Subcutaneous adipose tissue (tissue), 4 donors: ENCODE measurements around the gene SLCO4A1. TPM values are rescaled to one million over a fixed set of nuclear protein-coding genes. Genes with fewer than 3 reads are reported as not detected.

Experiments
- CTCF ChIP-seq: fragments of 450-650 bp; IDR thresholded peaks from one replicate; pipeline ENCODE4 v1.5.1; 2016; ENCODE audit warnings: low read depth, mild to moderate bottlenecking, control low read depth, antibody characterized with exemption, moderate library complexity
- total RNA-seq, 4 donors: library from RNA; depleted of rRNA; stranded (reverse); fragments of >200 nt; gene quantifications; one replicate each; pipeline ENCODE4 v1.1.0, GENCODE V29; 2016

The SLCO4A1 gene
- total RNA-seq, 4 donors from 2014 or later, result 9.0 to 38.5 (median 28.3) TPM

GRCh38 chr20:62682912-62683517 lies 40.7 kb downstream of the SLCO4A1 start:
- TF ChIP-seq CTCF, result no peak

- no peak for TF ChIP-seq CTCF
Measured at GRCh38 chr20:62684981-62685380, 42.7 kb downstream of the SLCO4A1 start.

GRCh38 chr20:62685781-62686555 lies 43.7 kb downstream of the SLCO4A1 start:
- no peak for TF ChIP-seq CTCF

GRCh38 chr20:62686869-62687830 lies 44.8 kb downstream of the SLCO4A1 start:
- TF ChIP-seq CTCF, result no peak

- TF ChIP-seq CTCF, result no peak
Measured at GRCh38 chr20:62688083-62688482, 45.8 kb downstream of the SLCO4A1 start.

- TF ChIP-seq CTCF, result no peak
Measured at GRCh38 chr20:62688855-62689460, 46.7 kb downstream of the SLCO4A1 start.
